NCI-H460 (cell line): Measurements from ENCODE around the gene COA5. TPM values are rescaled to one million over a fixed set of nuclear protein-coding genes. Genes with fewer than 3 reads are reported as not detected.

ENCODE experiments used
- DNase-seq: peaks from one replicate; pipeline ENCODE4 v3.0.0-alpha.2; 2016; ENCODE audit warnings: low read depth; ENCODE audit errors: extremely low read depth
- total RNA-seq: library from RNA; depleted of rRNA; stranded (reverse); fragments of >200 nt; shearing (Covaris generic); gene quantifications from 2 replicates; pipeline ENCODE4 v1.2.3, GENCODE V29; 2014; rRNA removed

The COA5 gene
- total RNA-seq, 1 experiment from 2014 or later: 49.3 TPM

DNA sequence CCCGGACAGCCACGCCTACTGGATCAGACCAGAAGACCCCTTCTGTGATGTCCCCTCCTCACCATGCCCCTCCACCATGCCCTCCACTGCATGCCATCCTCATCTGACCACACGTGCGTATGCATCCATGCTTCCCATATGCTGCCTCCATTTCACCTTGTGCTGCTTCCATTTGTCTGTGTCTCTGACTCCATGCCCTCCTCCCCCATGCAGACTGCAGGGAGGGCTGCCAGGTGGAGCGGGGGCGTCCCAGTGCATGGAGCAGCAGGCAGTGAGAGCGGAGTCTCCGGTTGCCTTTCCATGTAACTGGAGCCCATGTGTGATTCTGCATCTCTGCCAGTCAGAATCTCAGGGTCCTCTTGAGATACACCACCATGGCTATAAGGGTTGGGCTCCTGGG lies 52.6 kb downstream of the COA5 start:
- no peak for DNase-seq

DNA sequence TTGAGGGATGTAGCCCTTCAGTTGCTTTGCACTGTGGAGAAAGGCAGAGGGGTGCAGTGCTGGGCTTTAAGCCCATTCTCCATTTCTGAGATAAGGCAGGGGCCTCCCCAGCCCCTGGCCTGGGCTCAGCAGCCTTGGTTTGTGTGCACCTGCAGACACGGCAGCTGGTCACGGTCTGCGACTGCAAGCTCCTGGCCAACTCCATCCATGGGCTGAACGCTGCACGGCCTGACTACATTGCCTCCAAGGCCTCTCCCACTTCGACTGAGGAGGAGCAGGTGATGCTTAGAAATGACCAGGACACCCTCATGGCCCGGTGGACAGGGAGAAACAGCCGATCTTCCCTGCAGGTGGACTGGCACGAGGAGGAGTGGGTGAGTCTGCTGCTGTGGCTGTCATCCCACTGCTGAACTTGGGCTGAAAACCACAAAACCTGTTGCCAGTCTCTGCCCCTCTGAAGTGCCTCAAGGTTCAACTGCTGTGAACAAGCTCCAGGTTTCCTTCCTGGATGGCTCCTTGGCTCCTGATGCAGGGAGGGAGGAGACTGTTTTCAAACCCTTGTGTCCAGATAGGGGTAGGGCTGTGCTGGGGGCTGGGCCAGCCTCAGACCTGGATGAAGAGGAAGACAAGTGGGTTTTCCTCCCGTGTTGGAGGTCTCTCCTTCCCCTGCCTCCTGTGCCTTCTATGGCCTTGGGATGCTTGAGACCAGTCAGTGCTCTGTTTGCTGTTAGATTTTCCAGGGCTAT lies 54.0 kb downstream of the COA5 start:
- no peak for DNase-seq

GRCh38 chr2:98552499-98553179 lies 55.7 kb downstream of the COA5 start:
- no peak for DNase-seq

- no peak for DNase-seq
These were observed 57.0 kb downstream of the COA5 start for GRCh38 chr2:98551316-98551715.

DNA sequence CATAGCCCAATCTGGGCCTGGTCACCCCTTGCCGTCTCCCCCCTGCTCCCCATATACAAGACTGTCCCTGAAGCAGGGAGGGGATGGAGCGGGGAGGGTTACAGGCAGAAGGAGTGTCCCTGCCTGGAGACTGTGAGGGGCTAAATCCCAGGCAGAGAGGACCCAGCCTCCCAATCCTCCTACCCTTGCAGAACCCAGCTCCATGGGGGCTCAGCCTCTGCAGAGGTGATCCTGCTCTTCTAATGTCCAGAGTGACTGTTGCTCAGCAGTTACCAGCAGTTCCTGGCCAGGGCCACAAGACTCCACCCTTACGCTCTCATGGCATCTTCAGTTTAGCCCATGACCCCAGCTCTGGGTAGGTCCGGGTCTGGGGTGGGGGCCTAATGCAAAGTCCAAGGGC lies 58.1 kb downstream of the COA5 start:
- no peak for DNase-seq

Other genes with a start within 250 kb of the COA5 start
- 15.0 and 16.7 TPM in 2 replicates for gene INPP4A, start 163.7 kb downstream of the COA5 start, total RNA-seq
- gene UNC50, start 77 bp upstream of the COA5 start, total RNA-seq: 75.2 and 76.0 TPM in 2 replicates
- gene MGAT4A, start 122.6 kb upstream of the COA5 start, total RNA-seq: 1.1 and 2.7 TPM in 2 replicates